ENCODE data around the gene CACNG6.

- TF ChIP-seq POLR2A (IDR thresholded peaks at IDR 0.05) (no peak), CTCF (IDR thresholded peaks at IDR 0.05) (no peak), POLR2AphosphoS5 (IDR thresholded peaks at IDR 0.05; ENCODE audit: insufficient read depth in 1 of 2, low read depth in 1 of 2) (no peak)
These were observed 29.7 kb upstream of the CACNG6 start for GRCh38 chr19:53961523-53962356.
